WTC11 (cell line): Measurements from ENCODE around the gene HEYL. TPM values are rescaled to one million over a fixed set of nuclear protein-coding genes. Genes with fewer than 3 reads are reported as not detected.

Experiments used
- ATAC-seq: fragments of 200-7000 bp; cut with Tn5 transposase; 2 replicates; pipeline ENCODE4 v1.10.0; 2021; ENCODE audit warnings: mild to moderate bottlenecking, moderate library complexity
- CTCF ChIA-PET: fragments of 300-600 bp; sonication (Branson Sonifier 250); formaldehyde crosslinking; loops from one replicate; lab custom pipeline; 2021; ENCODE audit warnings: antibody characterized with exemption; lab: Charles Lee
- POLR2A ChIA-PET: fragments of 350-600 bp; sonication (Branson Sonifier 250); formaldehyde crosslinking; loops from one replicate; lab custom pipeline; 2021; ENCODE audit warnings: antibody characterized with exemption; lab: Charles Lee
- DNase-seq: peaks from one replicate; pipeline ENCODE4 v3.0.0; 2021; ENCODE audit warnings: low spot score
- H3K27ac Mint-ChIP-seq: 2 replicates; pipeline ENCODE4 v1.8.0; 2021; ENCODE audit warnings: mixed read lengths
- H3K27me3 Mint-ChIP-seq: 2 replicates; pipeline ENCODE4 v1.8.0; 2021; ENCODE audit warnings: low read depth, mild to moderate bottlenecking, moderate library complexity, mixed read lengths
- H3K36me3 Mint-ChIP-seq: 2 replicates; pipeline ENCODE4 v1.8.0; 2021; ENCODE audit warnings: mixed read lengths
- H3K4me1 Mint-ChIP-seq: 2 replicates; pipeline ENCODE4 v1.8.0; 2022; ENCODE audit warnings: mixed read lengths
- H3K4me3 Mint-ChIP-seq: 2 replicates; pipeline ENCODE4 v1.8.0; 2021; ENCODE audit warnings: mild to moderate bottlenecking, moderate library complexity, mixed read lengths
- H3K9me3 Mint-ChIP-seq: 2 replicates; pipeline ENCODE4 v1.8.0; 2021; ENCODE audit warnings: mixed read lengths
- CBFB ChIP-seq: sonication (generic); formaldehyde crosslinking; IDR thresholded peaks from 2 replicates; pipeline ENCODE4 v1.8.1; 2022; ENCODE audit warnings: mild to moderate bottlenecking, low read depth, missing genetic modification reagents
- CTCF ChIP-seq: fragments of 200-600 bp; IDR thresholded peaks from 2 replicates; pipeline ENCODE4 v1.8.0; 2022; ENCODE audit warnings: antibody characterized with exemption
- EMX1 ChIP-seq: fragments of 250-450 bp; sonication (Bioruptor Pico); IDR thresholded peaks from 2 replicates; pipeline ENCODE4 v1.8.0; 2021; ENCODE audit warnings: mild to moderate bottlenecking
- HMGA2 ChIP-seq: fragments of 250-450 bp; sonication (Bioruptor Pico); IDR thresholded peaks from 2 replicates; pipeline ENCODE4 v1.4.0; 2021; ENCODE audit warnings: mild to moderate bottlenecking, moderate library complexity
- HMGXB4 ChIP-seq: sonication (generic); formaldehyde crosslinking; IDR thresholded peaks from 2 replicates; pipeline ENCODE4 v1.8.1; 2023; ENCODE audit warnings: mild to moderate bottlenecking, moderate library complexity, missing genetic modification reagents
- IRF1 ChIP-seq: sonication (generic); formaldehyde crosslinking; IDR thresholded peaks from 2 replicates; pipeline ENCODE4 v1.8.0; 2023; ENCODE audit warnings: missing genetic modification reagents
- USF1 ChIP-seq: sonication (generic); formaldehyde crosslinking; IDR thresholded peaks from 2 replicates; pipeline ENCODE4 v1.8.0; 2022; ENCODE audit warnings: mild to moderate bottlenecking, missing genetic modification reagents
- ZNF138 ChIP-seq: sonication (generic); formaldehyde crosslinking; conservative IDR thresholded peaks from 2 replicates; pipeline ENCODE4 v1.8.1; 2022; ENCODE audit warnings: mild to moderate bottlenecking, moderate library complexity, missing genetic modification reagents
- ZNF263 ChIP-seq: sonication (generic); formaldehyde crosslinking; IDR thresholded peaks from 2 replicates; pipeline ENCODE4 v1.8.1; 2022; ENCODE audit warnings: low read depth, mild to moderate bottlenecking, moderate library complexity, missing genetic modification reagents
- ZNF423 ChIP-seq: fragments of 250-450 bp; sonication (Bioruptor Pico); IDR thresholded peaks from 2 replicates; pipeline ENCODE4 v2.1.2; 2022; ENCODE audit warnings: mild to moderate bottlenecking, moderate library complexity
- total RNA-seq: library from RNA; stranded (reverse); gene quantifications from 3 replicates; pipeline ENCODE4 v1.2.3, GENCODE V29; 2021
- TF ChIP-seq, protein P1 (sequence below): sonication (generic); formaldehyde crosslinking; IDR thresholded peaks from 2 replicates; pipeline ENCODE4 v1.8.0; 2023; ENCODE audit warnings: missing genetic modification reagents, mild to moderate bottlenecking, borderline replicate concordance
- TF ChIP-seq, protein P2 (sequence below): sonication (generic); formaldehyde crosslinking; IDR thresholded peaks from 2 replicates; pipeline ENCODE4 v1.8.0; 2022; ENCODE audit warnings: mild to moderate bottlenecking, missing genetic modification reagents
- TF ChIP-seq, protein P3 (sequence below): fragments of 250-450 bp; sonication (Bioruptor Pico); IDR thresholded peaks from 2 replicates; pipeline ENCODE4 v1.9.0; 2021; ENCODE audit warnings: mild to moderate bottlenecking
- TF ChIP-seq, protein P4 (sequence below): sonication (generic); formaldehyde crosslinking; IDR thresholded peaks from 2 replicates; pipeline ENCODE4 v1.8.0; 2022; ENCODE audit warnings: mild to moderate bottlenecking, missing genetic modification reagents

The HEYL gene
- total RNA-seq, 1 experiment from 2014 or later, result 2.3 TPM

- TF ChIP-seq, protein P1, sequence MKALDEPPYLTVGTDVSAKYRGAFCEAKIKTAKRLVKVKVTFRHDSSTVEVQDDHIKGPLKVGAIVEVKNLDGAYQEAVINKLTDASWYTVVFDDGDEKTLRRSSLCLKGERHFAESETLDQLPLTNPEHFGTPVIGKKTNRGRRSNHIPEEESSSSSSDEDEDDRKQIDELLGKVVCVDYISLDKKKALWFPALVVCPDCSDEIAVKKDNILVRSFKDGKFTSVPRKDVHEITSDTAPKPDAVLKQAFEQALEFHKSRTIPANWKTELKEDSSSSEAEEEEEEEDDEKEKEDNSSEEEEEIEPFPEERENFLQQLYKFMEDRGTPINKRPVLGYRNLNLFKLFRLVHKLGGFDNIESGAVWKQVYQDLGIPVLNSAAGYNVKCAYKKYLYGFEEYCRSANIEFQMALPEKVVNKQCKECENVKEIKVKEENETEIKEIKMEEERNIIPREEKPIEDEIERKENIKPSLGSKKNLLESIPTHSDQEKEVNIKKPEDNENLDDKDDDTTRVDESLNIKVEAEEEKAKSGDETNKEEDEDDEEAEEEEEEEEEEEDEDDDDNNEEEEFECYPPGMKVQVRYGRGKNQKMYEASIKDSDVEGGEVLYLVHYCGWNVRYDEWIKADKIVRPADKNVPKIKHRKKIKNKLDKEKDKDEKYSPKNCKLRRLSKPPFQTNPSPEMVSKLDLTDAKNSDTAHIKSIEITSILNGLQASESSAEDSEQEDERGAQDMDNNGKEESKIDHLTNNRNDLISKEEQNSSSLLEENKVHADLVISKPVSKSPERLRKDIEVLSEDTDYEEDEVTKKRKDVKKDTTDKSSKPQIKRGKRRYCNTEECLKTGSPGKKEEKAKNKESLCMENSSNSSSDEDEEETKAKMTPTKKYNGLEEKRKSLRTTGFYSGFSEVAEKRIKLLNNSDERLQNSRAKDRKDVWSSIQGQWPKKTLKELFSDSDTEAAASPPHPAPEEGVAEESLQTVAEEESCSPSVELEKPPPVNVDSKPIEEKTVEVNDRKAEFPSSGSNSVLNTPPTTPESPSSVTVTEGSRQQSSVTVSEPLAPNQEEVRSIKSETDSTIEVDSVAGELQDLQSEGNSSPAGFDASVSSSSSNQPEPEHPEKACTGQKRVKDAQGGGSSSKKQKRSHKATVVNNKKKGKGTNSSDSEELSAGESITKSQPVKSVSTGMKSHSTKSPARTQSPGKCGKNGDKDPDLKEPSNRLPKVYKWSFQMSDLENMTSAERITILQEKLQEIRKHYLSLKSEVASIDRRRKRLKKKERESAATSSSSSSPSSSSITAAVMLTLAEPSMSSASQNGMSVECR (CRISPR knock-in tag), result no peak
- no peak for TF ChIP-seq ZNF423 (CRISPR knock-in tag)
Measured at GRCh38 chr1:39645411-39646043, 6.1 kb upstream of the HEYL start (continued).

DNA sequence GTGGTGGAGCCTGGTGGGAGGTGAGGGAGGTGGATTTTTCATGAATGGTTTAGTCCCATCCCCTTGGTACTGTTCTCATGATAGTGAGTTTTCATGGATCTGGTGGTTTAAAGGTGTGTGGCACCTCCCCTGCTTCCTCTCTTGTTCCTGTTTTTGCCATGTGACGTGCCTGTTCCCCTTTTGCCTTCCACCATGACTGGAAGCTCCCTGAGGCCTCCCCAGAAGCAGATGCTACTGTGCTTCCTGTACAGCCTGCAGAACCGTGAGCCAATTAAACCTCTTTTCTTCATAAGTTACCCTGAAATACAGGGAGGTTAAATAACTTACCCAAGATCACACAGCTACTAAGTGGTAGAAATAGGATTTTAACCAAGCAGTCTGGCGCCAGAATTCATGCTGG lies 4.3 kb upstream of the HEYL start:
- ChIA-PET POLR2A (no interaction called here), CTCF (interaction anchor here (0.5 to 1.7 kb wide), 3 partner anchors 10 to 37 kb away, joined by 3 to 5 read pairs (median 3); no protein-coding TSS in a partner anchor)
- DNase-seq, result no peak
- peaks cover 88% of the 10 kb centered on the region for H3K27me3 Mint-ChIP-seq
- ATAC-seq, result no peak
- H3K4me3 Mint-ChIP-seq, result no peak overlapping the region
- peaks cover 14% of the 10 kb centered on the region for H3K4me1 Mint-ChIP-seq
- H3K9me3 Mint-ChIP-seq, result no peaks in the 10 kb centered on the region
- TF ChIP-seq EMX1, result no peak
- TF ChIP-seq CTCF, result no peak
- no peak for TF ChIP-seq IRF1 (CRISPR knock-in tag)
- TF ChIP-seq HMGA2, result no peak
- TF ChIP-seq, protein P2, sequence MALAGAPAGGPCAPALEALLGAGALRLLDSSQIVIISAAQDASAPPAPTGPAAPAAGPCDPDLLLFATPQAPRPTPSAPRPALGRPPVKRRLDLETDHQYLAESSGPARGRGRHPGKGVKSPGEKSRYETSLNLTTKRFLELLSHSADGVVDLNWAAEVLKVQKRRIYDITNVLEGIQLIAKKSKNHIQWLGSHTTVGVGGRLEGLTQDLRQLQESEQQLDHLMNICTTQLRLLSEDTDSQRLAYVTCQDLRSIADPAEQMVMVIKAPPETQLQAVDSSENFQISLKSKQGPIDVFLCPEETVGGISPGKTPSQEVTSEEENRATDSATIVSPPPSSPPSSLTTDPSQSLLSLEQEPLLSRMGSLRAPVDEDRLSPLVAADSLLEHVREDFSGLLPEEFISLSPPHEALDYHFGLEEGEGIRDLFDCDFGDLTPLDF, result no peak
- TF ChIP-seq, protein P1 (CRISPR knock-in tag), result no peak
- TF ChIP-seq USF1 (CRISPR knock-in tag), result no peak
- no peak for TF ChIP-seq ZNF263 (CRISPR knock-in tag)
- TF ChIP-seq ZNF138 (CRISPR knock-in tag), result no peak
- TF ChIP-seq CBFB (CRISPR knock-in tag), result no peak
- TF ChIP-seq, protein P3, sequence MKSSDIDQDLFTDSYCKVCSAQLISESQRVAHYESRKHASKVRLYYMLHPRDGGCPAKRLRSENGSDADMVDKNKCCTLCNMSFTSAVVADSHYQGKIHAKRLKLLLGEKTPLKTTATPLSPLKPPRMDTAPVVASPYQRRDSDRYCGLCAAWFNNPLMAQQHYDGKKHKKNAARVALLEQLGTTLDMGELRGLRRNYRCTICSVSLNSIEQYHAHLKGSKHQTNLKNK (CRISPR knock-in tag), result no peak
- no peak for TF ChIP-seq HMGXB4 (CRISPR knock-in tag)
- TF ChIP-seq, protein P4, sequence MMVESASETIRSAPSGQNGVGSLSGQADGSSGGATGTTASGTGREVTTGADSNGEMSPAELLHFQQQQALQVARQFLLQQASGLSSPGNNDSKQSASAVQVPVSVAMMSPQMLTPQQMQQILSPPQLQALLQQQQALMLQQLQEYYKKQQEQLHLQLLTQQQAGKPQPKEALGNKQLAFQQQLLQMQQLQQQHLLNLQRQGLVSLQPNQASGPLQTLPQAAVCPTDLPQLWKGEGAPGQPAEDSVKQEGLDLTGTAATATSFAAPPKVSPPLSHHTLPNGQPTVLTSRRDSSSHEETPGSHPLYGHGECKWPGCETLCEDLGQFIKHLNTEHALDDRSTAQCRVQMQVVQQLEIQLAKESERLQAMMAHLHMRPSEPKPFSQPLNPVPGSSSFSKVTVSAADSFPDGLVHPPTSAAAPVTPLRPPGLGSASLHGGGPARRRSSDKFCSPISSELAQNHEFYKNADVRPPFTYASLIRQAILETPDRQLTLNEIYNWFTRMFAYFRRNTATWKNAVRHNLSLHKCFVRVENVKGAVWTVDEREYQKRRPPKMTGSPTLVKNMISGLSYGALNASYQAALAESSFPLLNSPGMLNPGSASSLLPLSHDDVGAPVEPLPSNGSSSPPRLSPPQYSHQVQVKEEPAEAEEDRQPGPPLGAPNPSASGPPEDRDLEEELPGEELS, result no peak
- H3K27ac Mint-ChIP-seq, result no peak overlapping the region
- no peaks in the 10 kb centered on the region for H3K36me3 Mint-ChIP-seq
